OCI-LY1 (cell line): Measurements from ENCODE around the gene THAP4.

ENCODE experiments used
- H2AFZ ChIP-seq: fragments of 200-600 bp; sonication (generic), shearing (Covaris generic); 2 replicates; pipeline ENCODE4 v1.6.0; 2014; ENCODE audit warnings: antibody characterized with exemption, mild to moderate bottlenecking, low read length
- H3F3A ChIP-seq: fragments of 200-600 bp; sonication (generic), shearing (Covaris generic); 2 replicates; pipeline ENCODE4 v1.6.0; 2014; ENCODE audit warnings: mild to moderate bottlenecking, antibody characterized with exemption, low read length, moderate library complexity; ENCODE audit not compliant: insufficient read depth
- H3K27ac ChIP-seq: fragments of 200-600 bp; sonication (generic); 2 replicates; pipeline ENCODE4 v1.5.1; 2014; ENCODE audit warnings: low read length, mixed run types, mild to moderate bottlenecking, low read depth; ENCODE audit not compliant: poor library complexity, severe bottlenecking
- H3K27me3 ChIP-seq: fragments of 200-600 bp; sonication (generic); 2 replicates; pipeline ENCODE4 v1.6.0; 2014; ENCODE audit warnings: antibody characterized with exemption, mild to moderate bottlenecking, low read length, moderate library complexity; ENCODE audit not compliant: insufficient read depth
- H3K36me3 ChIP-seq: fragments of 200-600 bp; sonication (generic); 2 replicates; pipeline ENCODE4 v1.6.1; 2014; ENCODE audit warnings: mild to moderate bottlenecking, antibody characterized with exemption, low read length, moderate library complexity, mixed read lengths; ENCODE audit not compliant: insufficient read depth
- H3K4me1 ChIP-seq: fragments of 200-600 bp; sonication (generic); 2 replicates; pipeline ENCODE4 v1.5.1; 2014; ENCODE audit warnings: mild to moderate bottlenecking, low read length, moderate library complexity; ENCODE audit not compliant: insufficient read depth, severe bottlenecking
- H3K4me2 ChIP-seq: fragments of 200-600 bp; sonication (generic), shearing (Covaris generic); 2 replicates; pipeline ENCODE4 v1.6.1; 2014; ENCODE audit warnings: low read length
- H3K4me3 ChIP-seq: fragments of 200-600 bp; sonication (generic); 2 replicates; pipeline ENCODE4 v1.5.1; 2014; ENCODE audit warnings: low read length, low read depth, mild to moderate bottlenecking, mixed read lengths; ENCODE audit not compliant: poor library complexity, severe bottlenecking
- H3K79me2 ChIP-seq: fragments of 200-600 bp; shearing (Covaris generic); 2 replicates; pipeline ENCODE4 v1.6.1; 2016; ENCODE audit warnings: mixed run types, low read length, mixed read lengths; ENCODE audit not compliant: insufficient read depth
- H3K9ac ChIP-seq: fragments of 200-600 bp; sonication (generic), shearing (Covaris generic); 2 replicates; pipeline ENCODE4 v1.6.1; 2014; ENCODE audit warnings: mild to moderate bottlenecking, low read length, mixed read lengths
- H3K9me2 ChIP-seq: fragments of 200-600 bp; sonication (generic), shearing (Covaris generic); 2 replicates; pipeline ENCODE4 v1.6.1; 2014; ENCODE audit warnings: low read depth, mild to moderate bottlenecking, low read length, mixed read lengths
- H3K9me3 ChIP-seq: fragments of 200-600 bp; shearing (Covaris generic); 2 replicates; pipeline ENCODE4 v1.6.1; 2014; ENCODE audit warnings: low read length, mixed read lengths
- H4K20me1 ChIP-seq: fragments of 200-600 bp; sonication (generic), shearing (Covaris generic); 2 replicates; pipeline ENCODE4 v1.6.0; 2016; ENCODE audit warnings: mild to moderate bottlenecking, low read length; ENCODE audit not compliant: insufficient read depth
- CTCF ChIP-seq: fragments of 200-600 bp; sonication (generic), shearing (Covaris generic); IDR thresholded peaks from 2 replicates; pipeline ENCODE4 v1.5.1; 2017; ENCODE audit warnings: mild to moderate bottlenecking, antibody characterized with exemption, low read length, moderate library complexity, mixed read lengths
- EZH2 ChIP-seq: fragments of 200-600 bp; sonication (generic), shearing (Covaris generic); IDR thresholded peaks from 2 replicates; pipeline ENCODE4 v1.8.0; 2017; ENCODE audit warnings: borderline replicate concordance, mixed run types, mild to moderate bottlenecking, antibody characterized with exemption, low read length, moderate library complexity, mixed read lengths

The THAP4 gene

GRCh38 chr2:241576293-241576654 is 60.7 kb downstream of the THAP4 start:
- Histone ChIP-seq H3K27me3 (no peaks in the 10 kb centered on the region), H3K4me3 (no peak overlapping the region), H3K36me3 (no peaks in the 10 kb centered on the region; the same call in 1 of the 2 replicates), H3K4me2 (no peak overlapping the region), H3K9ac (no peak overlapping the region), H3K79me2 (no peaks in the 10 kb centered on the region), H3K4me1 (no peaks in the 10 kb centered on the region), H3K9me2 (no peaks in the 10 kb centered on the region), H4K20me1 (no peaks in the 10 kb centered on the region), H3K9me3 (no peaks in the 10 kb centered on the region), H3F3A (no peaks in the 10 kb centered on the region), H3K27ac (no peak overlapping the region), H2AFZ (no peak overlapping the region)
- TF ChIP-seq CTCF: no peak
- no peak for TF ChIP-seq EZH2

GRCh38 chr2:241575624-241576292 is 61.2 kb downstream of the THAP4 start:
- Histone ChIP-seq H2AFZ (no peak overlapping the region), H3K79me2 (no peaks in the 10 kb centered on the region), H3K4me2 (no peak overlapping the region), H3K9me2 (no peaks in the 10 kb centered on the region), H3K36me3 (no peaks in the 10 kb centered on the region; the same call in 1 of the 2 replicates), H3K4me1 (no peaks in the 10 kb centered on the region), H3K4me3 (no peak overlapping the region), H3K27me3 (no peaks in the 10 kb centered on the region), H4K20me1 (no peaks in the 10 kb centered on the region), H3K9ac (no peak overlapping the region), H3K27ac (no peak overlapping the region), H3K9me3 (no peaks in the 10 kb centered on the region), H3F3A (no peaks in the 10 kb centered on the region)
- TF ChIP-seq EZH2: no peak
- TF ChIP-seq CTCF: no peak

GRCh38 chr2:241574911-241575623 is 61.9 kb downstream of the THAP4 start:
- Histone ChIP-seq H3K9me2 (no peaks in the 10 kb centered on the region), H3K9me3 (no peaks in the 10 kb centered on the region), H3K9ac (no peak overlapping the region), H3K4me1 (no peaks in the 10 kb centered on the region), H4K20me1 (no peaks in the 10 kb centered on the region), H3K27ac (no peak overlapping the region), H3K36me3 (no peaks in the 10 kb centered on the region; the same call in 1 of the 2 replicates), H3K79me2 (no peaks in the 10 kb centered on the region), H3F3A (no peaks in the 10 kb centered on the region), H3K27me3 (no peaks in the 10 kb centered on the region), H2AFZ (no peak overlapping the region), H3K4me3 (no peak overlapping the region), H3K4me2 (no peak overlapping the region)
- TF ChIP-seq EZH2 (no peak), CTCF (no peak)
